ENCODE results near the gene TBL1X.

DNA sequence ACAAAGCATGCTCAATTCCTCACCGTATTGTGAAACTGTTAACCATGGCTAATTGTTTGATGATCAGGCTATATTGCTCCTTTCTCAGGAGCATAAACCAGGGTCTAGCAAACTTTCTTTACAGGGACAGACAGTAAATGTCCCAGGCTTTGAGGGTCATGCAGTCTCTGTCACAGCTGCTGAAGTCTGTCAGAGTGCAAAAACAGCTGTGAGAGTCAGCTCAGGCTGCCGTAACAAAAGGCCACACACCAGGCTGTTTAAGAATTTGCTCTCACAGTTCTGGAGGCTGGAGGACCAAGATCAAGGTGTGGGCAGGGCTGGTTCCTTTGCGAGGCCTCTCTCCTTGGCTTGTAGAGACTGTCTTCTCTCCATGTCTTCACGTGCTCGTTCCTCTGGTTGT, 225.2 kb downstream of the TBL1X start:
- TF ChIP-seq, protein P1, sequence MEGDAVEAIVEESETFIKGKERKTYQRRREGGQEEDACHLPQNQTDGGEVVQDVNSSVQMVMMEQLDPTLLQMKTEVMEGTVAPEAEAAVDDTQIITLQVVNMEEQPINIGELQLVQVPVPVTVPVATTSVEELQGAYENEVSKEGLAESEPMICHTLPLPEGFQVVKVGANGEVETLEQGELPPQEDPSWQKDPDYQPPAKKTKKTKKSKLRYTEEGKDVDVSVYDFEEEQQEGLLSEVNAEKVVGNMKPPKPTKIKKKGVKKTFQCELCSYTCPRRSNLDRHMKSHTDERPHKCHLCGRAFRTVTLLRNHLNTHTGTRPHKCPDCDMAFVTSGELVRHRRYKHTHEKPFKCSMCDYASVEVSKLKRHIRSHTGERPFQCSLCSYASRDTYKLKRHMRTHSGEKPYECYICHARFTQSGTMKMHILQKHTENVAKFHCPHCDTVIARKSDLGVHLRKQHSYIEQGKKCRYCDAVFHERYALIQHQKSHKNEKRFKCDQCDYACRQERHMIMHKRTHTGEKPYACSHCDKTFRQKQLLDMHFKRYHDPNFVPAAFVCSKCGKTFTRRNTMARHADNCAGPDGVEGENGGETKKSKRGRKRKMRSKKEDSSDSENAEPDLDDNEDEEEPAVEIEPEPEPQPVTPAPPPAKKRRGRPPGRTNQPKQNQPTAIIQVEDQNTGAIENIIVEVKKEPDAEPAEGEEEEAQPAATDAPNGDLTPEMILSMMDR (IDR thresholded peaks at IDR 0.05) = no peak
- TF ChIP-seq EP300 (IDR thresholded peaks at IDR 0.05) (no peak), POLR2A (IDR thresholded peaks at IDR 0.05) (no peak)

Measured in stomach (tissue), 4 donors.